Pons (tissue), 1 donor: Measurements from ENCODE around the gene RAB6C.
"Not testable (repeated sequence)": the region's sequence is repeated elsewhere in the genome, so short reads cannot be mapped to it uniquely, and the experiment has no call there.

Experiments used
- DNase-seq: peaks from one replicate; pipeline ENCODE4 v3.0.0-alpha.2; 2016; ENCODE audit warnings: low spot score

Gene RAB6C

DNA sequence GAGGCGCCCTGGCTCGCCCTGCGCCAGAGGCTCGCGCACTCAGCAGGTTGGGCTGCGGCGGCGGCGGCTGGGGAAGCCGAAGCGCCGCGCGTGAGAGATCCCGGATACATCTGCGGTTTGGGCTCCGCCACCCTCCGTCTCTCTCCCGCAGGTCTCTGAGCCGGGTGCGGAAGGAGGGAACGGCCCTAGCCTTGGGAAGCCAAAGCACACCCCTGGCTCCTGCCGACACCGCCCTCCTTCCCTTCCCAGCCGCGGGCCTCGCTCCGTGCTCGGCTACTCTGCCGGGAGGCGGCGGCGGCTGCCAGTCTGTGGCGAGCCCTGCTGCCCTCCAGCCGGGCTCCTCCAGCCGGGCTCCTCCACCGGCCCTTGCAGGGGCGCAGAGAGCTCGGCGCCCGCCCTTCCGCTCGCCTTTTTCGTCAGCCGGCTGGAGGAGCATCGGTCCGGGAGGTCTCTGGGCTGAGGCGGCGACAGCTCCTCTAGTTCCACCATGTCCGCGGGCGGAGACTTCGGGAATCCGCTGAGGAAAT, at the start of gene RAB6C:
TSS of gene RAB6C (plus strand) at position 38 of the 527 bp plus-strand sequence. CDS start at position 488, 450 bp downstream.
- peak; percentile 26 for DNase-seq

DNA sequence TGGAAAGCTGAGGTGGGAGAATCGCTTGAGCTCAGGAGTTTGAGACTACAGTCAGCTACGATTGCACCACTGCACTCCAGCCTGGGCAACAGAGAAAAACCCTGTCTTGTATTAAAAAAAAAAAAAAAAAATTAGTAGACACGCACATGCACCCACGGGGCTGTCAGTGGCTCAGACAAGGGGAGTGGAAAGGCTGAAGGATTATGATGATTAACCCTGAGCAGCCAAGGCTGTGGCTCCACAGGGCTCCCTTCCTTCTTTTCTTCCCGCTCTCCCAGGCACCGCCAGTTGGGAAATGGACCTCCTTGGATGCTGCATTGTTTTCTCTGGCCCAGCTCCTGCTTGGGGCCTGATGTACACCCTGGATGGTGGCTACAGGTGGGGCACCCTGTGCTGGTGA, 49.0 kb upstream of the RAB6C start:
- no peak for DNase-seq

DNA sequence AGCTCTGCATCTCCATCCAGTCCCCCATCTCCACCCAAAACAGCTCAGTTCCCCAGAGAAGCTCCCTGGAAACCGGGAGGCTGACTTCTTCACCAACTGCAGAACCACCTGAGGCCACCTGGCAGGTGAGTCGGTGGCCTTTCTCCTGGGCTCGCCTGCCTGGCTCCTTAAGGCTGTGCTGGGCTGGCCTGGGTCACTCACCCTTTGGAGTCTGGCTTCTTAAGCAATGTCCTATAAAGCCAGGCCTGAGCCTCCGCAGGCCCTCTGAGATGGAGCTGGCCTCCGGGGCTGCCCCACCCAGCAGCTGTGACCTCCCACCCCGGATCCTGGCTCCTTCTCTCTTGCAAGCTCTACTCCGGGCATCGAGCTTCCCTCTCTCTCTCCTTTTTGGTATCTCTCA, 46.1 kb upstream of the RAB6C start:
- DNase-seq = not testable (repeated sequence)

DNA sequence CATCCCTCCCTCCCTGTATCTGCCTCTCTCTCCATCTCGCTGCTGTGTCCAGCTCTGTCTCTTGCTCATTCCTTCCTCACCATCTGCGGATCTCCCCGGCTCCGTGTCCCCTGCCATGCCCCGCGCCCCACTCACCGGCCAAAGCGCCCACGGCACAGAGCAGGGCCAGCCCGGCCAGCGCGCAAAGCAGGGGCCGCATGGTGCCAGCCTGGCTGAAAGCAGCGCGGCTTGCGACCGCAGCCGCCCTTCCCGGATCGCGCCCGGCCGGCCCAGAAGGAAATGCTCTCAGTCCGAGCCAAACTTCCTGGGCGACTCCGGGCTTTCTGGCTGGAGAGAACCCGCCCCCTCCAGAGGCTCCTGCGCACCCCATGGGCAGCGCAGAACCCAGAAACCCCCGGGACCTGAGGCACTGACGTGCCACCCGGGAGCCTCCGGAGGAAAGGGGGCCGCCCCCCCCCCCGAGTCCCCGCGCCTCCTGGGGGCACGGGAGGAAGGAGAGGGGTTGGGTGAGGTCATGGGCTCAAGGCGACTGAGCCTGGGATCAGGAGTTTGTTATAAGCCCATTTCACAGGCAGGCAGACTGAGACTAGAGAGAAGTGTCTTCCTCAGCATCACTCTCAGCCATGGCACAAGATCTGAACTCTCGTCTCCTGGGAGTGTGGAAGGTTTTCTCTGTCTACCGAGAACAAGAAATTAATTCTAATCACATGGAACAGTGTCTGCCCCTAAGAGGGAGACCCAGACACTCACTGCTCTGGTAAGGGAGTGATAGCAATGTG, 45.2 kb upstream of the RAB6C start:
- DNase-seq = no peak

DNA sequence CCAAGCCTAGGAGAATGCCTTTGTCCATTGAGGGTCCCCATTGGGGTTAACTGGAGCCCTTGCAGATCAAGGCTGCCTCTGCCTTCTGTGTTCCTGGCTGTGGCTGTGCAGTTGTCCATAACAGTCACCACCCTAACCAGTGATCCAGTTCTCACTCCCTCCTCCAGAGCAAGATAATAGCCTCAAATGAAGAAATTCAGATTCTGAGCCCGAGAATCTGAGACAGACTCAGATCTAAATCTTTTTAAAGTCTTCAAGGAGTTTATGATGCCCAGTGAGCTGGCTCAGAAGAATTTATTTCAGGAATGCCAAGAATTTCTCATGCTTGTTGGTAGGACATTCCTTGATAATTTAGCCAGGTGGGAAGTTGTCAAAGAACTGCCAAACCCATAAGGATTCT, 44.3 kb upstream of the RAB6C start:
- no peak for DNase-seq

DNA sequence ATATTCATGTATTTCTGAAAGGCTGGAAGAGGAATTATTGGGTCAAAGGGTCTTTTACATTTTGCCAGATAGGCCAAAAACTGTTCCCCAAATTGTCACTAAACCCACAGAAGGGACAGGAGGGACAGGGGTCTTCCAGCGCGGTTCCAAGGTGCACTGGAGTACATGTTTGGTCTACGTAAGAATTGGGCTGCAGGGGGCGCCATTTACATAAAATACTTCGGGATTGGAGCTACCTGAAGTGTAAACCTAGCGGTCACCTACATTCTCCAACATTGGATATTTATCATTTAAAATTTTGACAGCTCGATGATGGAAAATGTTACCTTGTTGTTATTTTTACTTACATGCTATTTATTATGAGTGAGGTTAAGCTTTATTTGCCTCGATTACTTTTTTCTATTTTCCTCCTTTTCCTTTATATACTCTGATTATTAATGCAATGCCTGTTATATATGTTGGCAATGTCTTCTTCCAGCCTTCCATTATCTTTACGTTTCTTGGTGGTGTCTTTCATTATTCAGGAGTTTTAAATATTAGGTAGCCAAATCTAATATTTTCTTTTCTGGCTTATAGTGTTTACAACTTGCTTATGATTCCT, 43.0 kb upstream of the RAB6C start:
- DNase-seq = no peak

DNA sequence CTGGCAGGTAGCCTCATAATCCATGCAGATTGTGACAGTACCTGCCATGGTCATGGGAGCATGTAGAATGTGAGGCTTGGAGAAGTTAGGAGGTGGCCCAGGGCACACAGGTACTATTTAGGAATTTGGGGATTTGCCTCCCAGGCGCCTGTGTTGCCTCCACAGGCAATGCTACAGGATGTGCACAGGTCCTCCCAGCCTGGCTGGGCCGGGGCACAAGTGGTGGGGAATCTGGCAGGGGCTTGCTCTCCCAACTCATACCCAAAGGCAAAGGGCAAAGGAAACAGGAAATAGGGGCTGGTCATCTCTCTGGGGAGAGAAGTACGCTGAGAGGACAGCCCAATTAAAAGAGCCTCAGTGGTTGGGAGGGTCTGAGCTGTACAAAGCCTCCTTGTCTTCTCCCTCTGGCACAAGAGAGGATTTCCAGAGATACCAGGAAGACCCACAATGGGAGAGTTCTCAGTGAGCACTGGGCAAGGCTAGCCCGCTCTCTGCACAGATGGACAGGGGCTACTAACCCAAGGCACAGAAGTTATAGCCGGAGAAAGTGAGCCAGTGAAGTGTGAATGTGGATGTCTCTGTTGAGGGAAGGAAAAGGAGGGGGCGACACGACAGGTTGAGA, 40.5 kb upstream of the RAB6C start:
- peak; percentile 84 for DNase-seq

DNA sequence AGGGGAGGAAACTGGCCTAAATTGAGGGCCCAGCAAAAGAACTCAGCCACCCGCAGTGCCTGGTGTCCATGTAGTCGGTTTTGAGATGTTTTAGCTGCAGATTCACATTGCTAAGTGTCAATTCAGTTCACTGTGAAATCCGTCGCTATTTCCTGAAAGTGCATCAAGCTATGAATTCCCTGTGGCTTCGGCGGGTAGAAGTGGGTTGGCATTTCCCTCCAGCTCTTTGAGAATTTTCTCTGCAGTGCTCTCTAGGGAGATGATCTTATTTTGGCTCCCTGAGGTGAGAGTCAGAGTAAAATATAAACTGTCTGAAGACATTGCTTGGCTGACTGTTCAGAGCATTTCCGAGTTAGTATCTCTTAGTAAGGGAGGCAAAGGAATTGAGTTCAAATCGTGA, 36.0 kb upstream of the RAB6C start:
- DNase-seq = not testable (repeated sequence)

DNA sequence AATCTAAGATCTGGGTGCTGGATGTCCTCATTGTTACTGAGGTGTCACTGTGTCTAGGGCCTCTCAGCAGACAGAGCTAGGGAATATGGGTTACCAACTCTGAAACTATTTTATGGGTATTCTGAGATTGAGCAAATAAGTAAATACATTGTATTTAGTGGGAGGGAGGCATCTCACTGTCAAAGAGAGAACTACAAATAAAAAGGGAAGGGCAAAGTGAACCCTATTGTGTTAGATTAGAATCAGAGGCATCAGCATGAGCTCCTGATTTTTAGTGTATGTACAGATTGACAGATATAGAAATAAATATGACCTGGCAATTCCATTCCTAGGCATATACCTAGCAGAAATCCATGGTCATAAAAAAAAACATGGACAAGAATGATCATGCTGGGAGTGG, 33.9 kb upstream of the RAB6C start:
- DNase-seq = no peak

DNA sequence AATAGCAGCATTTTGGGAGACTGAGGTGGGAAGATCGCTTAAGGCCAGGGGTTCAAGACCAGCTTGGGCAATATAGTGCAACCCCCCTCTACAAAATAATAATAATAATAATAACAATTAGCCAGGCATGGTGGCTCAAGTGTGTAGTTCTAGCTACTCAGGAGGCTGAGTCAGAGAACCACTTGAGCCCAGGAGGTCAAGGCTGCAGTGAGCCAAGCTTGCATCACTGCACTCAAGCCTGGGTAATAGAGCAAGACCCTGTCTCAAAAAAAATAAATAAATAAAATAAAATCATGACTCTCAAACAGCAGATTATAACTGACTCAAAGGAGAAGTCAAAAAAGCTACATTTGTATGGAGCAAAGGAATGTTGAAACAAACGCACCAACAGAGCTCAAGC, 31.8 kb upstream of the RAB6C start:
- DNase-seq = not testable (repeated sequence)

DNA sequence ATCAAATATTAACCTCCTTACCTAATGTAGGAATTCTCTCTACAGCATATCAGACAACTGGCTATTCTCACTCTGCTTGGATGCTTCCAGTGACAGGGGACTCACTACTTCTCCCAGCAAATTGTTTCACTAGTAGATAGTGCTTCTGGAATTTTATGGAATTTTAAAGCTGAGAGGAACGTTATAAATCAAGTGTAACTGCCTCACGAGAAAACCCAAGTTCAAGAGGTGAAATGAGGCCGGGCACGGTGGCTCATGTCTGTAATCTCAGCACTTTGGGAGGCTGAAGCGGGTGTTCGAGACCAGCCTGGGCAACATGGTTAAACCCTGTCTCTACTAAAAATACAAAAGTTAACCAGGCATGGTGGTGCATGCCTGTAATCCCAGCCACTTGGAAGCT, 23.3 kb upstream of the RAB6C start:
- DNase-seq = not testable (repeated sequence)

DNA sequence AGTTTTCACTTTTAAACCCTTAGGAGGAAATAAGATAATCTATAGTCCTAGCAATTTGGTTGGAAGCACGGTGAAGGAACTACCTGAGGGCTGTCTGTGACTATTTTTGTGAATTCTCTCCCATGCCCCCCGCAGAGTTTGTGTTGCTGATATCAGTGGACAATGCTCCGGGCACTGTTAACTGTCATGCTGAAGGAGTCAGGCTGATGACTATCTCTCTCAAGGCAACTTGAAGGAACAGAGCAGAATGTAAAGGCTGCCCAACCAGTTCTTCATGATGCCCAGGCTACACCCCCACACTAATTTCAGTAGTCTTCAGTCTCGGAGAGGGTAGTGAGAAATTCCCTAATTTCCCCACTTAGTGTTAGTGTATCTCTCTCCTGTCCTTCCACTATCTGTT, 21.6 kb upstream of the RAB6C start:
- DNase-seq = no peak

DNA sequence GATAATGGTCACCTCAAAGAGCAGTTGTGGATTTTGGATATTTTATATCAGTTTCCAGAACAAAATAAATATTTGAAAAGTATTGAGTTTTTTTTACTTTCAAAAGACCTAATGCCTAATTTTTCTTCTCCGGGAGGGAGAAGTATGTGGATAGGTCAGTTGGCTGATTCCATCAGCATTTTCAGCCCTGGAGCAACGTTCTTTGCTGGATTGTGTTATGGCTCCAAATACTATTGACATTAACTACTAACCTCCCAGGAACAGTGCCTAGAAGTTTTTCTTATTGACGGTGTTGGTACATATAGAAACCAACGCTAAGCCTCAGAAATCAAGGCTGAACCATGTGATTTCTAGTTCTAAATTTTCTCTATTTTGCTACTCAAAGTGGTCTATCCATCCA, 20.7 kb upstream of the RAB6C start:
- not testable (repeated sequence) for DNase-seq

DNA sequence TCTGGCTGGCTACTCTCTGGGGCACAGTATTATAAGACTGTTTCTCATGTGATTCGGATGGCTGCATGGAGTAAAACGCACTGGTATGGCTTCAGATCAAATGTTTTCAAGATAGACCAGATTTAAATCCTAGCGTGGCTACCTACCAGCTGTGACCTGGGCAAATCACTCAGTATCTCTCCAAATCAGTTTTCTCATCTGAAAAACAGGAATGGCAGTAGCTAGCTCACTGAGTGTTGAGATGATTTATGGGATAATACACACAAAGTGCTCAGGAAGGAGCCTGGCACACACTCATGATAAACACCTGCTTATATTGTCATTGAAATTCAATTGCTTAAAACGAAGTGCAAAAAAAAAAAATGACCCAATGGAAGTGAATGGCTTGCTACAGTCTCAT, 10.9 kb upstream of the RAB6C start:
- not testable (repeated sequence) for DNase-seq

DNA sequence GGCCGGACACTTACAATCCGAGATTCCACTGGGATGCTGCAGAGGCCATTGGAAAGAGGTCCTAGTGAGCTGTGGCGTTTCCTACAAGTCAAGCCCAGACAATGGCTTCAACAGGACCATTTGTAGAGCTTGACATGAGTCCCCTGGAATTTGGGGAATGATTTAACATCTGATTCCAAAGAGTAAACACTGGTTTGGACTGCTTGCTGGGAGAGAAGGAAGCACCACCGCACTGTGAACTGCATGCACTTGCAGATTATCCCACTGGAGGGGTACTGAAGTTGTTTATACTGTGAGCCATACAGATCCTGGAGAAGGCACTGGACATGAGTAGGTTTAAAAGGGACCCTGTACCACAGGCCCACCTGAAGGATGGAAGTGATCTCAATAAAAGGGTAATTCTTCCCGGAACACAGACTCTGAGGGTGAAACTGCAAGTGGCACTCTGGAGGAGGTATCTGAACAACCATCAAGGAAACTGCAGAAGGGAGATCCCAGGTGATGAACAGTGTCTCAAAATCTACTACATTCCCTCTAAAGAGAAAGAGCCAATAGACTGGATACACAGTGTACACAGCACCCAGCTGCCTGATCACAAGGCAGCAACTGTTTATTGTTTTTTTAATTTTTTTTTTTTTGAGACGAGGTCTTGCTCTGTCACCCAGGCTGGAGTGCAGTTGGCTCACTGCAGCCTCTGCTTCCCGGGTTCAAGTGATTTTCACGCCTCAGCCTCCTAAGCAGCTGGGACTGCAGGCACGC, 4.3 kb upstream of the RAB6C start:
- peak; percentile 61 for DNase-seq

DNA sequence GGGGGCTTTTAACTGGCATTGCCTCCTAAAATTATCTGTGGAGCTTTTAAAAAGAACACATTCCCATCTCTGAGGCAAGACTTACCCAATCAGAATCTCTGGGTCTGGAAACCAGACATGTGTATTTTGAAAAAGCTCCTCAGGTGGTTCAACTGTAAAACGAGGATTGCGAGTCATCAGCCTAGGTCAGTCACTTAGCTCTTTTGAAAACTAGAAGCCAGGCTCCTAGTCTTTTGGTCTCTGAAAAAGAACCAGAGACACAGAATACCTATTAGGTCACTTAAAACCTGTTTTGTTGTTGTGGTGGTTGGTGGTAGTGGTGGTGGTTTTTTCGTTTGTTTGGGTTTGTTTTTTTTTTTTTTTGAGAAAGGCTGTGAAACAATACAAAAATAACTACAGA, 2.5 kb upstream of the RAB6C start:
- not testable (repeated sequence) for DNase-seq

DNA sequence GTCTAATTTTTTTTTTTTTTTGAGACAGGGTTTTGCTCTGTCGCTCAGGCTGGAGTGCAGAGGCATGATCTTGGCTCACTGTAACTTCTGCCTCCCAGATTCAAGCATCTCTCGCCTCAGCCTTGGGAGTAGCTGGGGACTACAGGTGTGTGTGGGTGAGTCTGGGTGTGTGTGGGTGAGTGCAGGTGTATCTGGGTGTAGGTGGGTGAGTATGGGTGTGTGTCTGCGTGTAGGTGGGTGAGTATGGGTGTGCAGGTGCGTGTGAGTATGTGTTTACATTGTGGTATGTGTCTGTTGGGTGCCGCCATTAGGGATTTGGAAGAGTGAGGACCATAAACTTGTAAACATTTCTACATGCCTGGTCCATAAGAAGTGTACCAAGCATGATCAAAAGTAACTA, 1.5 kb upstream of the RAB6C start:
- no peak for DNase-seq

DNA sequence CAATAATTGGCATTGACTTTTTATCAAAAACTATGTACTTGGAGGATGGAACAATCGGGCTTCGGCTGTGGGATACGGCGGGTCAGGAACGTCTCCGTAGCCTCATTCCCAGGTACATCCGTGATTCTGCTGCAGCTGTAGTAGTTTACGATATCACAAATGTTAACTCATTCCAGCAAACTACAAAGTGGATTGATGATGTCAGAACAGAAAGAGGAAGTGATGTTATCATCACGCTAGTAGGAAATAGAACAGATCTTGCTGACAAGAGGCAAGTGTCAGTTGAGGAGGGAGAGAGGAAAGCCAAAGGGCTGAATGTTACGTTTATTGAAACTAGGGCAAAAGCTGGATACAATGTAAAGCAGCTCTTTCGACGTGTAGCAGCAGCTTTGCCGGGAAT, 780 bp downstream of the RAB6C start:
- DNase-seq = peak; percentile 77

DNA sequence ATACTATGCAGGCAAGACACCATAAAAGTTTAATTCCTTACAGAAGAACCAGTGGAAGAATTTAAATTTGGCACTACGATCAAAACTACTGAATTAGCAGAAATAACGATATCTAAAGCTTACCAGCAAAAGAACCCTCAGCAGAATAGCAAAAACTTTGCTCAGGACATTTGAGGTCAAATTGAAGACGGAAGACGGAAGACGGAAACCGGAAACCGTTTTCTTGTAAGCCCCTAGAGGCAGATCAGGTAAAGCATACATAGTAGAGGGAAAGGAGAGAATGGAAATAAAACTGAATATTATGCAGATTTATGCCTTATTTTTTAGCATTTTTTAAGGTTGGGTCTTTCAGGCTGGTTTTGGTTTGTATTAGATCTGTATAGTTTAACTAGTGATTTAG, 2.2 kb downstream of the RAB6C start:
- not testable (repeated sequence) for DNase-seq

DNA sequence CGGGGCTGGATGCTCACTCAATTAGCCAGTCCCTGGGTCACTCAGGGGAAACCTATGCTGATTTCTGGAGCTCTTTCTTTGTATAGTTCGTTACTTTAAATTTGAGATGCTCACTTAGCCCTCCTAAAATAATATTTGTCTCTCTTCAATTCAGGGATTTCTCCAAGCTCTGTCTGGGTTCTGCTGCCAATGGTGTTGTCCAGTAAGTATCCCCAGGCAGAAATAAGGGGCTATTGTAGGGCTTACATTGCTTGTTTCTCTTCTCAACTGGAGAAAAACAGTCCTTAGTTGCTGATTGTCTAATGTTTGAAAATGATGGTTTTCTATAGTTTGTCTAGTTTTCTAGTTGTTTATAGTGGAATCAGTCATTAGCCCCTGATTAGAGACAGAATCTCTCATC, 5.0 kb downstream of the RAB6C start:
- peak; percentile 82 for DNase-seq

DNA sequence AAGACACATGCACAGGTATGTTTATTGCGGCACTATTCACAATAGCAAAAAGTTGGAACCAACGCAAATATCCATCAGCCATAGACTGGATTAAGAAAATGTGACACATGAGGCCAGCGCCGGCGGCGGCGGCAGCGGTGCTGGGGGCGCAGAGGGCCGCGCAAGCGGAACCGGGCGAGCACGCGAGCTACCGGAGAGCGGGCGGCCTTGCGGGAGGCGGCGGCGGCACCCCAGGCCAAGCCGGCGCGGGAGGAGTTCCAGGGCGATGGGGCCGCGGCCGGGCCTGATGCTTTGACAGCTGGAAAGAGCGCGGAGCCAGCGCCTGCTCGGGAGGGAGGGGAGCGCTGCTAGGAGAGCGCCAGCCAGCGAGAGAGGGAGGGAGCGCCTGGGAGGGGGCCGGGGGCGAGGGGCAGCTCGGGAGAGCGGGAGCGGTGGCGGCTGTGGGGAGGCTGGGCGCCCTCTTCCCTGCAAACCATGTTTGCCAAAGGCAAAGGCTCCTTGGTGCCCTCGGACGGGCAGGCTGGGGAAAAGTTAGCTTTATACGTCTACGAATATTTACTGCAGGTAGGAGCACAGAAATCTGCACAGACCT, 13.0 kb downstream of the RAB6C start:
- not testable (repeated sequence) for DNase-seq

DNA sequence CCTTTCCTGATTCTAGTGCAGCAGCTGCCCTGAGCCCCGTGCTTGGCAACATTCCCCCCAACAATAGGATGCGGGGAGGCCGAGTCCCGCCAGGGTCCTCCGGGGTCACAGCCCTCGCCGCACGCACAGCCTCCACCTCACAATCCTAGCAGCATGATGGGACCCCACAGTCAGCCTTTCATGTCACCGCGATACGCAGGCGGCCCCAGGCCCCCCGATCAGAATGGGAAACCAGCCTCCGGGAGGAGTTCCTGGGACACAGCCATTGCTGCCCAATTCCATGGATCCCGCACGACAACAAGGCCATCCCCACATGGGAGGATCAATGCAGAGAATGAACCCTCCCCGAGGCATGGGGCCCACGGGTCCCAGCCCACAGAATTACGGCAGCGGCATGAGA, 13.7 kb downstream of the RAB6C start:
- DNase-seq = not testable (repeated sequence)
